Subcutaneous adipose tissue (tissue), 4 donors: Measurements from ENCODE around the gene SNRPD3. TPM values are rescaled to one million over a fixed set of nuclear protein-coding genes. Genes with fewer than 3 reads are reported as not detected.

Source experiments
- total RNA-seq, 4 donors: library from RNA; depleted of rRNA; stranded (reverse); fragments of >200 nt; gene quantifications; one replicate each; pipeline ENCODE4 v1.1.0, GENCODE V29; 2016
- TF ChIP-seq, protein P1 (sequence below): fragments of 450-650 bp; IDR thresholded peaks from one replicate; pipeline ENCODE4 v1.5.1; 2016; ENCODE audit warnings: low read depth, mild to moderate bottlenecking, control low read depth, antibody characterized with exemption, moderate library complexity

Gene SNRPD3
- total RNA-seq, 4 donors from 2014 or later = 82.4 to 154 (median 104) TPM

DNA sequence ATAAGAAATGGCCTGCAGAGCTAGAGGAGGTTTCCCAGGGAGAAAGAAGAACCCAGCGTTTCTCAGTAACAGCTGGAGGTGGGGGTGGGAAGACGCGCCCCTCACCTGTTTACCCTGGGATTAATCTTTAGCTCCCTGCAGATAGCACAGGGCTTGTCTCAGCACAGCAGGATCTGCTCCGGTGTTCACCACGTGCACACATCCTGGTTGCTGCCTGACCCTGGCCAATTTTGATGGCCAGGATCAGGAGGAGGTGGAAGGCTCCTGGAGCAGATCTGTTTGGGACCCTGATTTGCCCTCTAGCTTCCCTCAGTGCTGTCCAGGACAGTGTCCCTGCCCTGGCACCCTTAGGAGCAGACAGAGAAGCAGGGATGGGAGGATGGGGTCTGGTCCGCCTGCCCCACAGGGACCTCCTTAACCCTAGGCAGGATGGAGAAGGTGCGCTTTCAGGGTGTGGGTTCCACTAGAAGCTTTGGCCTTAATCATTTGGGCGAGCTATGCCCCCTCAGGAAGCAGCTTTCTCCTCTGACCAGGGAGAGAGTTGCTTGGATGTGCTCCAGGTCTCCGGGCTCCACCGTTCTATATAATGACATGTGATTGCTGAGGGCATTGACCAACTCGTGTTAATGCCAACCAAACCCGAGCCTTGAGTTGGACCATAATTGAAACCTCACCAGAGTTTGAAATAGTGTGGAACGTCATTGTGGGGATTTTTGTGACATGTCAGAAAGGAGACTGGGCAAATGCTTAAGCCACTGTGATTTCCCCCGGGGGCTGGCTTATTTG is 41.4 kb upstream of the SNRPD3 start:
- TF ChIP-seq, protein P1, sequence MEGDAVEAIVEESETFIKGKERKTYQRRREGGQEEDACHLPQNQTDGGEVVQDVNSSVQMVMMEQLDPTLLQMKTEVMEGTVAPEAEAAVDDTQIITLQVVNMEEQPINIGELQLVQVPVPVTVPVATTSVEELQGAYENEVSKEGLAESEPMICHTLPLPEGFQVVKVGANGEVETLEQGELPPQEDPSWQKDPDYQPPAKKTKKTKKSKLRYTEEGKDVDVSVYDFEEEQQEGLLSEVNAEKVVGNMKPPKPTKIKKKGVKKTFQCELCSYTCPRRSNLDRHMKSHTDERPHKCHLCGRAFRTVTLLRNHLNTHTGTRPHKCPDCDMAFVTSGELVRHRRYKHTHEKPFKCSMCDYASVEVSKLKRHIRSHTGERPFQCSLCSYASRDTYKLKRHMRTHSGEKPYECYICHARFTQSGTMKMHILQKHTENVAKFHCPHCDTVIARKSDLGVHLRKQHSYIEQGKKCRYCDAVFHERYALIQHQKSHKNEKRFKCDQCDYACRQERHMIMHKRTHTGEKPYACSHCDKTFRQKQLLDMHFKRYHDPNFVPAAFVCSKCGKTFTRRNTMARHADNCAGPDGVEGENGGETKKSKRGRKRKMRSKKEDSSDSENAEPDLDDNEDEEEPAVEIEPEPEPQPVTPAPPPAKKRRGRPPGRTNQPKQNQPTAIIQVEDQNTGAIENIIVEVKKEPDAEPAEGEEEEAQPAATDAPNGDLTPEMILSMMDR = no peak

DNA sequence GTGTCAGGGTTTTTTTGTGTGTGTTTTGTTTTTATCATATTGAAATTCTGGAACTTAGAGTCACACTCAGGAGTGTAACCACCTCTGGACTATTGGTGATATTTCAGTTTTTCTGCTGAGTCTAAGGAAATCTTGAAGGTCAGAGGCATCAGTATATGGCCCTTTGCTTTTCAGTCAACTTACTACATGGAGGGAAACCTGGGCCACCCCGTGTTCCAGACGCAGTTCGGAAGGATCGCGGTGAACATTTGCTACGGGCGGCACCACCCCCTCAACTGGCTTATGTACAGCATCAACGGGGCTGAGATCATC is 40.8 kb upstream of the SNRPD3 start:
- TF ChIP-seq, protein P1 = no peak

DNA sequence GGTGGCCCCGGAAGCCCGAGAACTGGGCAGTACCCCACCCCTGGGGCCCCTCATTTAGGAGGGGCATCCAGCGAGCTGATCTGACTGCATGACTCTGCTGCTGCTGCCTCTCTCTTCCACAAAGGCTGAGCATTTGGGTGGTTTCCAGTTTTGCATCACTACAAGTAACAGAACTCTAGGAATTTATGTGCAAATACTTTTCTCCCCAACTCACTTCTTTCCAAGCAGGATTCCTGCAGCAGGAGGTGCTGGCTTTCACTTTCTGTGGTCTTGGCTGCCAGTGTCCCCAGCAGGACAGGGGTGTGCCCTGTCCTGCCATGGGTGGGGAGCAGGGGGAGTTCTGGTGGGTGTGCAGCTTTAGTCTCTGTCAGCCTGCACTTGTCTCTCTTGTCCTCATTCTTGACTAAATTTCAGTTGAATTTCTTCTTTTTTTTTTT is 39.5 kb upstream of the SNRPD3 start:
- TF ChIP-seq, protein P1 = no peak

DNA sequence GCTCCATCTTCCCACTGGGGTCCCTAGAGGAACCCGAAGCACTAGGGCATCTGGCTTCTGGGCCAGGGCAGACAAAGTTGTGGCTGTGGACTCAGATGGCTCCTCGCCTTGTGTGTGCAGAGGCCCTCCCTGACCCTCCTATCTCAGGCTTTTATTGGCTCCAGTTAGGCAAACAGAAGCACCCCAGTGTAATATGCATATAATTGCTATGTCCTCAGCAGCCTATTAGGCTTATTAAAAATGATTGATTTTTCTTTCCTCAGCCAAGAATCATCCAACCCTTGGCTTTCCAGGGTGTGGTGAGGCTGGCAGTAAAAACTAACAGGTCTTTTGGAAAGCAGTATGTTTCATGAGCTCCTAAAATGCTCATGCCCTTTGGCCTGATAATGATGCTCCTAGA is 38.4 kb upstream of the SNRPD3 start:
- TF ChIP-seq, protein P1 = no peak

DNA sequence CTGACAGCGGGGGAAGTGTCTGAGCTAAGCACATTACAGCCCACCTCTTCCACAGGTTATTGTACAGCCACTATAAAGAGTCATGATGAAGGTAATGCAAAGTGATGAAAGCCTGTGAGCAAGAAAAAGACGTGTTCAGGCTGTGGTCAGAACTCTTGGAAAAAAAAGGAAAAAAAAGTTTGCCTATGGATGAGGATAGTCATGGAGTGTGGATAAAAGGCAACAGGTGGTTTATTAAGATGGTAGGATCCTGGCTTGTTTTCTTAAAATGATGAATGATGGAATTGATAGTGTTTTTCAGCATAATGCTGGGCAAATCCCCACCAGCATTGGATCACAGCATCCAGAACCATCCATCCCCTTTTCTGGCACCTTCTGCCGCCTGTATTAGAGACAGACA is 37.6 kb upstream of the SNRPD3 start:
- TF ChIP-seq, protein P1 = no peak

DNA sequence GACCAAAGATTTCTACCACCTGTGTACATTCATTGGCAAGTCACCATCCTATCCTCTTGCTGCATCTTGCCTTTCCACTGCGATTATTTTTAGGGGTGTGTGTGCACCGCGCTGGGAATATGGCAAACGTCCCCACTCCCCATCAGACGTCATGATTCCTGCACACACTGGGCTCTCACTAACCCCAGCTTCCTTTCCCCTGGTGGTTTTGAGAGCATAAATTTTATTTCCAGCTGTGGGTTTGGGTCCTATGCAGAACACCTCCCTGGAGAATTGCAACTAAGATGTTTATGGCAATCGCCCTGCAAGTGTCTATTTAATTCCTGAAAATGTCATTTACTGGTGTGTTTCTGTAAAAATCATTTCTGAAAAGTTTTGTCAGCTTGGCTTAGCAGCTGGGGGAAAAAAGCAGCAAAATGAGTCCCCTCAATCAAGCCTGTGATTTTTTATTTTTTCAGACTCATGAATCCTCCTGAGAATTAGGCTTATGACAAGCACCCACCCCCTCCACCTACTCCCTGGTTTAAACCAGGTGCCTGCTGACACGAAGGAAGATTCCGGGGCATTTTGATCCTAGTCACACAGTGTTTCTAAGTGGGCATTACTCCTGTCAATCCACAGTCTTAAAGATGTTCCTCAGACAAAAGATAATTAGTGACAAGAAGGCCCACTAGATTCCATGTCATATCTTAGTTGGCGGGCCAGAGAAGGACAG is 36.9 kb upstream of the SNRPD3 start:
- TF ChIP-seq, protein P1 = no peak

DNA sequence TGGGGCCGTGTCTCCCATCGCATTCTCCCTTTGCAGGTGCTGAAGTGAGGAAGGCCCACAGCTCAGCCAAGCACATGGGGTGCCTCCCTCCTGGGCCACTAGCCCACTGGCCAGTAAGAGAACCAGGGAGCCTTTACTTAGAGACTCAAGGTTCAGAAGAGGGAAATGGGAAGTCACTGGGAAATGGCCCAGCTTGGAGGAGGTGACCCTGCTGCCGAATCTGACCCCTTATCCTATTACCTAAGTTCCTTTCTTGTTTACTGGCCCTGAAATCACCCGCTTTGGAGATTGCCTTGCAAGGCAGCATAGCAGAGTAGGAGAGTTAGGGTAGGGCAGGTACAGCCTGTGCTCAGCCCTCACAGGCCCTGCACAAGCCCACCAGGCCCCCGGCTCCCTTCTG is 36.3 kb upstream of the SNRPD3 start:
- TF ChIP-seq, protein P1 = no peak
